B cell (primary cell): ENCODE results near the gene SAP30L. TPM values are rescaled to one million over a fixed set of nuclear protein-coding genes. Genes with fewer than 3 reads are reported as not detected.

ENCODE experiments used
- ATAC-seq: fragments of 200-7000 bp; cut with Tn5 transposase; one replicate; pipeline ENCODE4 v1.10.0; 2021; ENCODE audit warnings: low read depth, mild to moderate bottlenecking, moderate number of reproducible peaks, moderate library complexity
- CTCF ChIA-PET: fragments of 350-600 bp; sonication (Branson Sonifier 250); formaldehyde crosslinking; loops from one replicate; lab custom pipeline; 2021; ENCODE audit warnings: antibody characterized with exemption, inconsistent platforms; lab: Charles Lee
- POLR2A ChIA-PET: fragments of 350-600 bp; sonication (Branson Sonifier 250); formaldehyde crosslinking; loops from one replicate; lab custom pipeline; 2021; ENCODE audit warnings: antibody characterized with exemption; lab: Charles Lee
- DNase-seq: peaks from one replicate; pipeline ENCODE4 v3.0.0; 2013
- H2AFZ ChIP-seq: 2 replicates; pipeline ENCODE4 v1.6.1; 2012; ENCODE audit warnings: mild to moderate bottlenecking, low read depth, low read length; ENCODE audit not compliant: insufficient read depth, poor library complexity, severe bottlenecking
- H3K27ac ChIP-seq, 2 donors: 1 replicate in 1 of 2; 2 replicates in 1 of 2; pipeline ENCODE4 v1.5.1; 2012 to 2013; ENCODE audit warnings: low read length in 2 of 2, mild to moderate bottlenecking in 2 of 2, moderate library complexity in 1 of 2
- H3K27me3 ChIP-seq, 4 experiments: fragments of 200-600 bp in 1 of 4; sonication (generic) in 1 of 4; replicated peaks in 1 of 4; 1 replicate in 2 of 4; 2 replicates in 2 of 4; pipeline versions ENCODE4 v1.6.1 to v1.7.0; 2013 to 2016; ENCODE audit warnings: low read length in 3 of 4, mild to moderate bottlenecking in 2 of 4, mixed read lengths in 1 of 4, moderate library complexity in 1 of 4; ENCODE audit not compliant: insufficient read depth in 4 of 4, control insufficient read depth in 3 of 4; ENCODE audit errors: control extremely low read depth in 1 of 4
- H3K36me3 ChIP-seq, 2 experiments: replicated peaks in 1 of 2; 1 replicate in 1 of 2; 2 replicates in 1 of 2; pipeline versions ENCODE4 v1.6.1 to v1.7.1; 2013; ENCODE audit warnings: low read length in 1 of 2; ENCODE audit not compliant: insufficient read depth in 2 of 2, control insufficient read depth in 1 of 2; ENCODE audit errors: control extremely low read depth in 1 of 2, extremely low read depth in 1 of 2
- H3K4me1 ChIP-seq, 2 donors: fragments of 200-600 bp in 1 of 2; sonication (generic) in 1 of 2; 1 replicate in 1 of 2; 2 replicates in 1 of 2; pipeline versions ENCODE4 v1.5.1 to v1.6.1; 2013 to 2017; ENCODE audit warnings: low read length in 2 of 2; ENCODE audit not compliant: control insufficient read depth in 2 of 2, insufficient read depth in 2 of 2
- H3K4me2 ChIP-seq: replicated peaks from 2 replicates; pipeline ENCODE3; 2012; ENCODE audit warnings: mild to moderate bottlenecking, low read depth, low read length; ENCODE audit not compliant: poor library complexity, severe bottlenecking
- H3K4me3 ChIP-seq, 5 experiments: fragments of 200-600 bp in 1 of 5; sonication (generic) in 1 of 5; 1 replicate in 3 of 5; 2 replicates in 2 of 5; pipeline versions ENCODE4 v1.5.1 to v1.7.0; 2011 to 2016; ENCODE audit warnings: low read length in 4 of 5, mild to moderate bottlenecking in 4 of 5, low read depth in 2 of 5, control low read depth in 1 of 5, moderate library complexity in 1 of 5; ENCODE audit not compliant: insufficient read depth in 1 of 5; ENCODE audit errors: control extremely low read depth in 1 of 5, extremely low read depth in 1 of 5
- H3K79me2 ChIP-seq: fragments of 200-600 bp; sonication (generic); one replicate; pipeline ENCODE4 v1.6.0; 2016; ENCODE audit warnings: low read length; ENCODE audit not compliant: control insufficient read depth, insufficient read depth
- H3K9ac ChIP-seq: fragments of 200-600 bp; sonication (generic); 2 replicates; pipeline ENCODE4 v1.6.1; 2017; ENCODE audit warnings: mild to moderate bottlenecking, low read length, moderate library complexity
- H3K9me3 ChIP-seq, 3 donors: one replicate each; pipeline versions ENCODE4 v1.6.1 to v1.7.1; 2013; ENCODE audit warnings: low read length in 2 of 3; ENCODE audit not compliant: control insufficient read depth in 2 of 3, insufficient read depth in 1 of 3; ENCODE audit errors: control extremely low read depth in 1 of 3
- H4K20me1 ChIP-seq: 2 replicates; pipeline ENCODE4 v1.6.0; 2012; ENCODE audit warnings: mild to moderate bottlenecking, low read length; ENCODE audit not compliant: insufficient read depth, control insufficient read depth, poor library complexity, severe bottlenecking
- H3K27ac Mint-ChIP-seq: one replicate; pipeline ENCODE4 v1.8.0; 2021; ENCODE audit warnings: mixed read lengths
- H3K27me3 Mint-ChIP-seq: one replicate; pipeline ENCODE4 v1.8.0; 2021; ENCODE audit warnings: mixed read lengths
- H3K4me1 Mint-ChIP-seq: one replicate; pipeline ENCODE4 v1.8.0; 2021; ENCODE audit warnings: mixed read lengths
- H3K4me3 Mint-ChIP-seq: one replicate; pipeline ENCODE4 v1.8.0; 2021; ENCODE audit warnings: mixed read lengths
- H3K9me3 Mint-ChIP-seq: one replicate; pipeline ENCODE4 v1.8.0; 2022; ENCODE audit warnings: mixed read lengths; ENCODE audit not compliant: insufficient read depth
- CTCF ChIP-seq: fragments of 200-600 bp; IDR thresholded peaks from one replicate; pipeline ENCODE4 v1.8.0; 2022; ENCODE audit warnings: antibody characterized with exemption, mild to moderate bottlenecking
- EZH2 ChIP-seq: IDR thresholded peaks from 2 replicates; pipeline ENCODE4 v1.6.1; 2012; ENCODE audit warnings: borderline replicate concordance, low read depth, mild to moderate bottlenecking, moderate library complexity, low read length; ENCODE audit not compliant: insufficient read depth, poor library complexity, severe bottlenecking
- WGBS: methylation state at CpG from one replicate; pipeline ENCODE4 v1.1.5; 2013; ENCODE audit warnings: missing lambda C conversion rate; ENCODE audit not compliant: insufficient coverage; 5-methylcytosine and 5-hydroxymethylcytosine counted together
- intact Hi-C: fragments of 100-400 bp; cut with micrococcal nuclease; formaldehyde crosslinking; loops from one replicate; pipeline ENCODE4 v1.10.0; 2022
- polyA plus RNA-seq: library from polyadenylated mRNA; depleted of rRNA; stranded (reverse); fragments of >200 nt; gene quantifications from 2 replicates; pipeline ENCODE4 v1.2.3, GENCODE V29; 2012
- total RNA-seq, 2 donors: library from RNA; stranded (reverse); fragments of 120-200 nt in 1 of 2; gene quantifications; 1 replicate in 1 of 2; 2 replicates in 1 of 2; pipeline versions ENCODE4 v1.2.3 to v1.2.4, GENCODE V29; 2013 to 2022

The SAP30L gene
- total and polyA plus RNA-seq, 2 donors (not counting 1 experiment from before 2014, with no cell fraction given), result 34.8 to 41.5 TPM

- H3K9me3 Mint-ChIP-seq, result no peaks in the 10 kb centered on the region
- H3K27me3 Mint-ChIP-seq, result no peaks in the 10 kb centered on the region
- TF ChIP-seq CTCF, result no peak
- no peak for TF ChIP-seq EZH2
- Histone ChIP-seq H3K4me1 (peaks cover 3 to 11% of the 10 kb centered on the region in 2 donors), H3K79me2 (no peaks in the 10 kb centered on the region), H3K9ac (no peak overlapping the region), H2AFZ (no peak overlapping the region), H3K36me3 (peaks cover 2 to 57% of the 10 kb centered on the region in 2 experiments), H3K27ac (no peak overlapping the region), H3K27me3 (no peaks in the 10 kb centered on the region), H3K9me3 (no peaks in the 10 kb centered on the region), H4K20me1 (no peaks in the 10 kb centered on the region), H3K4me3 (no peak overlapping the region), H3K4me2 (no peak overlapping the region)
- intact Hi-C loops, result no loop called here
- POLR2A ChIA-PET, result no interaction called here
- no peak for DNase-seq
- no peak overlapping the region for H3K4me3 Mint-ChIP-seq
- no peak overlapping the region for H3K27ac Mint-ChIP-seq
- H3K4me1 Mint-ChIP-seq, result peaks cover 11% of the 10 kb centered on the region
- CTCF ChIA-PET, result interaction anchor here (0.6 to 9.3 kb wide), 3 partner anchors 11 to 339 kb away, joined by 3 to 295 read pairs (median 3); no protein-coding TSS in a partner anchor
- ATAC-seq, result no peak
- WGBS, result 96% methylated on average over 14 of the region's 15 CpGs
These were observed 36.5 kb upstream of the SAP30L start for GRCh38 chr5:154409230-154409840.

GRCh38 chr5:154410008-154410407 is 35.8 kb upstream of the SAP30L start:
- ATAC-seq, result no peak
- Histone ChIP-seq H3K9ac (no peak overlapping the region), H3K27me3 (no peaks in the 10 kb centered on the region), H3K9me3 (no peaks in the 10 kb centered on the region), H2AFZ (no peak overlapping the region), H3K27ac (no peak overlapping the region), H3K4me2 (no peak overlapping the region), H4K20me1 (no peaks in the 10 kb centered on the region), H3K79me2 (no peaks in the 10 kb centered on the region), H3K4me1 (peaks cover 3 to 7% of the 10 kb centered on the region in 2 donors), H3K36me3 (peaks cover 2 to 58% of the 10 kb centered on the region in 2 experiments), H3K4me3 (no peak overlapping the region)
- ChIA-PET POLR2A (no interaction called here), CTCF (interaction anchor here (9.3 kb wide), 1 partner anchor 340 kb away, joined by 295 read pairs; no protein-coding TSS in a partner anchor)
- H3K9me3 Mint-ChIP-seq, result no peaks in the 10 kb centered on the region
- H3K27ac Mint-ChIP-seq, result no peak overlapping the region
- H3K4me1 Mint-ChIP-seq, result peaks cover 7% of the 10 kb centered on the region
- H3K4me3 Mint-ChIP-seq, result no peak overlapping the region
- DNase-seq, result no peak
- no peak for TF ChIP-seq EZH2
- no peak for TF ChIP-seq CTCF
- intact Hi-C loops, result no loop called here
- H3K27me3 Mint-ChIP-seq, result no peaks in the 10 kb centered on the region
